ENCODE results near the gene HSF2BP.

Gene HSF2BP

GRCh38 chr21:43648171-43648570 lies 11.1 kb downstream of the HSF2BP start:
- Histone ChIP-seq H3K9me3 (ENCODE audit: control extremely low read depth in 1 of 5, control insufficient read depth in 4 of 5, insufficient read depth in 2 of 5, low read depth in 1 of 5, low read length in 4 of 5) (no peaks in the 10 kb centered on the region), H3K4me1 (ENCODE audit: control extremely low read depth in 1 of 4, control insufficient read depth in 4 of 4, insufficient read depth in 4 of 4, low read length in 3 of 4) (peaks cover 2 to 27% (median 13%) of the 10 kb centered on the region in 4 experiments), H3K27ac (ENCODE audit: insufficient read depth in 1 of 2, low read depth in 1 of 2, low read length in 2 of 2, poor library complexity in 1 of 2, severe bottlenecking in 2 of 2) (no peak overlapping the region), H3K27me3 (replicated peaks in 2 of 5; ENCODE audit: control insufficient read depth in 4 of 5, insufficient read depth in 5 of 5, low read length in 4 of 5) (no peaks in the 10 kb centered on the region), H3K36me3 (ENCODE audit: control insufficient read depth in 4 of 4, insufficient read depth in 4 of 4, low read length in 3 of 4) (no peaks in the 10 kb centered on the region), H3K4me3 (ENCODE audit: control insufficient read depth in 1 of 7, extremely low read depth in 1 of 7, insufficient read depth in 4 of 7, low read depth in 2 of 7, low read length in 6 of 7) (no peak overlapping the region)
- 97% methylated on average over 8 of the region's 9 CpGs for WGBS (ENCODE audit: insufficient coverage)
- CTCF ChIA-PET: interaction anchor here (1.0 to 5.3 kb wide), 3 partner anchors 8 to 333 kb away, joined by 3 to 26 read pairs (median 4); no protein-coding TSS in a partner anchor
- POLR2A ChIA-PET: no interaction called here
- no peak for DNase-seq

DNA sequence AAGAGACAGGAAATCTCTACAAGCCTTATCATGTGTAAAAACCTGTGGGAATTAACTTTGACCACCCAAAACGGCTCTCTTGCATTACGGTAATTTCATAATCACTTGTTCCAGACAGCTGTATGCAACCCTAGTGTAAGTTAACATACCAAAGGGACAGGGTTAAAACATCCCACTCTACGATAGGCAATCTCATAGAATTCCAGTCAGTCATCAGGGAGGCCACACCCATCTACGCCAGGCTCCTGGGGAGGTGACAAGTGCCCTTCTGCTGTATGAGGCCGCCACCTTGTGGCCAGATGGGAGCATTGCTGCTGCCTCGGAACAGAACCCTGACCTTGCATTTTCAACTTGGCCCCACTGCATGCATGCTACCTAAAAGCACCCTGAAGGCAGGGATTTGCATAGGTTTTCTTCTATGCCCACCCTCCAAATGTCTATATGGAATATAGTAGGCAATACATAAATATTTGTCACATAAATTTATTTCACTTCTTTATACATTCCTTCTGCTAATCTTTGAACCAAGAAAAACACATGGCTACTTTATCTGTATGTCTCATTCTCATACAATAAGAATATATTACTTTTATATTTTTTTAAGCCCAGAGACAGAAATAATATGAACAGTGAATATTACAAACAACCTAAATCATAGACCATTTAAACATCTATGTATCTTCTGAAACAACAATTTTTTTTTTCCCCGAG lies 12.6 kb downstream of the HSF2BP start:
- no peaks in the 10 kb centered on the region for H3K27me3 ChIP-seq (replicated peaks in 2 of 5; ENCODE audit: control insufficient read depth in 4 of 5, insufficient read depth in 5 of 5, low read length in 4 of 5)
- peaks cover 2 to 20% (median 12%) of the 10 kb centered on the region in 4 experiments for H3K4me1 ChIP-seq (ENCODE audit: control extremely low read depth in 1 of 4, control insufficient read depth in 4 of 4, insufficient read depth in 4 of 4, low read length in 3 of 4)
- 17% methylated on average over 6 of the region's 7 CpGs for WGBS (ENCODE audit: insufficient coverage)
- DNase-seq: peak; percentile 88 to 90 (median 89)
- POLR2A ChIA-PET: no interaction called here
- H3K4me3 ChIP-seq (ENCODE audit: control insufficient read depth in 1 of 7, extremely low read depth in 1 of 7, insufficient read depth in 4 of 7, low read depth in 2 of 7, low read length in 6 of 7): peak overlapping the region in 1 of 7 experiments; percentile 36
- no peaks in the 10 kb centered on the region for H3K9me3 ChIP-seq (ENCODE audit: control extremely low read depth in 1 of 5, control insufficient read depth in 4 of 5, insufficient read depth in 2 of 5, low read depth in 1 of 5, low read length in 4 of 5)
- no peak overlapping the region for H3K27ac ChIP-seq (ENCODE audit: insufficient read depth in 1 of 2, low read depth in 1 of 2, low read length in 2 of 2, poor library complexity in 1 of 2, severe bottlenecking in 2 of 2)
- no peaks in the 10 kb centered on the region for H3K36me3 ChIP-seq (ENCODE audit: control insufficient read depth in 4 of 4, insufficient read depth in 4 of 4, low read length in 3 of 4)
- CTCF ChIA-PET: interaction anchor here (1.3 to 5.3 kb wide), 4 partner anchors 10 to 358 kb away, joined by 3 to 26 read pairs (median 4); no protein-coding TSS in a partner anchor

- H3K27ac ChIP-seq (ENCODE audit: insufficient read depth in 1 of 2, low read depth in 1 of 2, low read length in 2 of 2, poor library complexity in 1 of 2, severe bottlenecking in 2 of 2): no peak overlapping the region
- peaks cover 2 to 20% (median 12%) of the 10 kb centered on the region in 4 experiments for H3K4me1 ChIP-seq (ENCODE audit: control extremely low read depth in 1 of 4, control insufficient read depth in 4 of 4, insufficient read depth in 4 of 4, low read length in 3 of 4)
- CTCF ChIA-PET: interaction anchor here (0.7 to 5.3 kb wide), 10 partner anchors 20 to 378 kb away, joined by 3 to 26 read pairs (median 3); no protein-coding TSS in a partner anchor
- no peaks in the 10 kb centered on the region for H3K9me3 ChIP-seq (ENCODE audit: control extremely low read depth in 1 of 5, control insufficient read depth in 4 of 5, insufficient read depth in 2 of 5, low read depth in 1 of 5, low read length in 4 of 5)
- WGBS (ENCODE audit: insufficient coverage): 7% methylated on average over 3 of the region's 4 CpGs
- DNase-seq: no peak
- no peaks in the 10 kb centered on the region for H3K36me3 ChIP-seq (ENCODE audit: control insufficient read depth in 4 of 4, insufficient read depth in 4 of 4, low read length in 3 of 4)
- POLR2A ChIA-PET: no interaction called here
- peak overlapping the region in 2 of 7 experiments; percentile 19 to 35 for H3K4me3 ChIP-seq (ENCODE audit: control insufficient read depth in 1 of 7, extremely low read depth in 1 of 7, insufficient read depth in 4 of 7, low read depth in 2 of 7, low read length in 6 of 7)
- H3K27me3 ChIP-seq (replicated peaks in 2 of 5; ENCODE audit: control insufficient read depth in 4 of 5, insufficient read depth in 5 of 5, low read length in 4 of 5): no peaks in the 10 kb centered on the region
Measured at GRCh38 chr21:43645976-43646375, 13.3 kb downstream of the HSF2BP start.

- H3K9me3 ChIP-seq (ENCODE audit: control extremely low read depth in 1 of 5, control insufficient read depth in 4 of 5, insufficient read depth in 2 of 5, low read depth in 1 of 5, low read length in 4 of 5): no peaks in the 10 kb centered on the region
- ChIA-PET CTCF (interaction anchor here (0.7 to 5.3 kb wide), 16 partner anchors 10 to 377 kb away, joined by 3 to 26 read pairs (median 3); no protein-coding TSS in a partner anchor), POLR2A (no interaction called here)
- 97% methylated on average over 4 of the region's 12 CpGs for WGBS (ENCODE audit: insufficient coverage)
- peak overlapping the region in 2 of 7 experiments; percentile 19 to 35 for H3K4me3 ChIP-seq (ENCODE audit: control insufficient read depth in 1 of 7, extremely low read depth in 1 of 7, insufficient read depth in 4 of 7, low read depth in 2 of 7, low read length in 6 of 7)
- H3K36me3 ChIP-seq (ENCODE audit: control insufficient read depth in 4 of 4, insufficient read depth in 4 of 4, low read length in 3 of 4): no peaks in the 10 kb centered on the region
- no peaks in the 10 kb centered on the region for H3K27me3 ChIP-seq (replicated peaks in 2 of 5; ENCODE audit: control insufficient read depth in 4 of 5, insufficient read depth in 5 of 5, low read length in 4 of 5)
- DNase-seq: peak; percentile 85 to 92 (median 90)
- H3K27ac ChIP-seq (ENCODE audit: insufficient read depth in 1 of 2, low read depth in 1 of 2, low read length in 2 of 2, poor library complexity in 1 of 2, severe bottlenecking in 2 of 2): no peak overlapping the region
- H3K4me1 ChIP-seq (ENCODE audit: control extremely low read depth in 1 of 4, control insufficient read depth in 4 of 4, insufficient read depth in 4 of 4, low read length in 3 of 4): peaks cover 2 to 20% (median 12%) of the 10 kb centered on the region in 4 experiments
Measured at GRCh38 chr21:43645136-43645891, 14.0 kb downstream of the HSF2BP start.

- no peak overlapping the region for H3K4me3 ChIP-seq (ENCODE audit: control insufficient read depth in 1 of 7, extremely low read depth in 1 of 7, insufficient read depth in 4 of 7, low read depth in 2 of 7, low read length in 6 of 7)
- peaks cover 2 to 20% (median 12%) of the 10 kb centered on the region in 4 experiments for H3K4me1 ChIP-seq (ENCODE audit: control extremely low read depth in 1 of 4, control insufficient read depth in 4 of 4, insufficient read depth in 4 of 4, low read length in 3 of 4)
- H3K36me3 ChIP-seq (ENCODE audit: control insufficient read depth in 4 of 4, insufficient read depth in 4 of 4, low read length in 3 of 4): no peaks in the 10 kb centered on the region
- 96% methylated on average over 4 of the region's 6 CpGs for WGBS (ENCODE audit: insufficient coverage)
- no peaks in the 10 kb centered on the region for H3K9me3 ChIP-seq (ENCODE audit: control extremely low read depth in 1 of 5, control insufficient read depth in 4 of 5, insufficient read depth in 2 of 5, low read depth in 1 of 5, low read length in 4 of 5)
- DNase-seq: no peak
- ChIA-PET CTCF (interaction anchor here (0.7 to 5.3 kb wide), 8 partner anchors 10 to 71 kb away, joined by 3 to 26 read pairs (median 5); no protein-coding TSS in a partner anchor), POLR2A (no interaction called here)
- H3K27me3 ChIP-seq (replicated peaks in 2 of 5; ENCODE audit: control insufficient read depth in 4 of 5, insufficient read depth in 5 of 5, low read length in 4 of 5): no peaks in the 10 kb centered on the region
- no peak overlapping the region for H3K27ac ChIP-seq (ENCODE audit: insufficient read depth in 1 of 2, low read depth in 1 of 2, low read length in 2 of 2, poor library complexity in 1 of 2, severe bottlenecking in 2 of 2)
Measured at GRCh38 chr21:43644609-43645008, 14.7 kb downstream of the HSF2BP start.

- Histone ChIP-seq H3K9me3 (ENCODE audit: control extremely low read depth in 1 of 5, control insufficient read depth in 4 of 5, insufficient read depth in 2 of 5, low read depth in 1 of 5, low read length in 4 of 5) (no peaks in the 10 kb centered on the region), H3K4me3 (ENCODE audit: control insufficient read depth in 1 of 7, extremely low read depth in 1 of 7, insufficient read depth in 4 of 7, low read depth in 2 of 7, low read length in 6 of 7) (no peak overlapping the region), H3K4me1 (ENCODE audit: control extremely low read depth in 1 of 4, control insufficient read depth in 4 of 4, insufficient read depth in 4 of 4, low read length in 3 of 4) (peaks cover 2 to 20% (median 12%) of the 10 kb centered on the region in 4 experiments), H3K27ac (ENCODE audit: insufficient read depth in 1 of 2, low read depth in 1 of 2, low read length in 2 of 2, poor library complexity in 1 of 2, severe bottlenecking in 2 of 2) (no peak overlapping the region), H3K36me3 (ENCODE audit: control insufficient read depth in 4 of 4, insufficient read depth in 4 of 4, low read length in 3 of 4) (no peaks in the 10 kb centered on the region), H3K27me3 (replicated peaks in 2 of 5; ENCODE audit: control insufficient read depth in 4 of 5, insufficient read depth in 5 of 5, low read length in 4 of 5) (no peaks in the 10 kb centered on the region)
- no peak for DNase-seq
- WGBS (ENCODE audit: insufficient coverage): 95% methylated on average over 3 of the region's 4 CpGs
- CTCF ChIA-PET: interaction anchor here (1.5 to 5.3 kb wide), 3 partner anchors 30 to 38 kb away, joined by 4 to 26 read pairs (median 6); no protein-coding TSS in a partner anchor
- POLR2A ChIA-PET: no interaction called here
Measured at GRCh38 chr21:43644071-43644470, 15.2 kb downstream of the HSF2BP start.
